HPDE6-E6E7 (cell line): ENCODE results near the gene CHD3.
A peak's percentile ranks its signal among the peaks of the same experiment; 100 is the strongest.

ENCODE experiments used
- DNase-seq: peaks from one replicate; pipeline ENCODE4 v3.0.0; 2011; ENCODE audit warnings: missing footprints; ENCODE audit errors: extremely low spot score

CHD3 gene

DNA sequence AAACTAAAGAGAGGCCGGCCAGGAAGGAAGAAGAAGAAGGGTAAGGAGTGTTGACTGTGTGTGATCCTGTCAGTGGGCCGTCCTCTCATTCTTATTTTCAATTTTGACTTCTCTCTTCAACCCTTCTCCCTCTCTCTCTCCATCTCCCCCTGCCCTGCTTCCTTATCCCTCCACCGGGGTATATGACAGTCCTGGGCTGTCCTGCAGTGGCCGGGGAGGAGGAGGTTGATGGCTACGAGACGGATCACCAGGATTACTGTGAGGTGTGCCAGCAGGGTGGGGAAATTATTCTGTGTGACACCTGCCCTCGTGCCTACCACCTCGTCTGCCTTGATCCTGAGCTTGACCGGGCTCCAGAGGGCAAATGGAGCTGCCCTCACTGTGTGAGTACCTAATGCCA lies 5.6 kb downstream of the CHD3 start:
- DNase-seq, result no peak

DNA sequence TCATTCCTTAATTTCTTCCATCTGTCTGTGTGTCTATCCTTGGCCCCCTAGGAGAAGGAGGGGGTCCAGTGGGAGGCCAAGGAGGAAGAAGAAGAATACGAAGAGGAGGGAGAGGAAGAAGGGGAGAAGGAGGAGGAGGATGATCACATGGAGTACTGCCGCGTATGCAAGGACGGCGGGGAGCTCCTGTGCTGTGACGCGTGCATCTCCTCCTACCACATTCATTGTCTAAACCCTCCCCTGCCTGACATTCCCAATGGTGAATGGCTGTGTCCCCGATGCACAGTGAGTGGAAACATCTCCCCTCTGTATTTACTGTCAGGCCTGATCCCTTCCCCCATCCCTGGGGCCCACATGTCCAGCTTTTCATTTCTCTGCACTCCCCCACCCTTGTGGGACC lies 6.3 kb downstream of the CHD3 start:
- DNase-seq, result no peak

DNA sequence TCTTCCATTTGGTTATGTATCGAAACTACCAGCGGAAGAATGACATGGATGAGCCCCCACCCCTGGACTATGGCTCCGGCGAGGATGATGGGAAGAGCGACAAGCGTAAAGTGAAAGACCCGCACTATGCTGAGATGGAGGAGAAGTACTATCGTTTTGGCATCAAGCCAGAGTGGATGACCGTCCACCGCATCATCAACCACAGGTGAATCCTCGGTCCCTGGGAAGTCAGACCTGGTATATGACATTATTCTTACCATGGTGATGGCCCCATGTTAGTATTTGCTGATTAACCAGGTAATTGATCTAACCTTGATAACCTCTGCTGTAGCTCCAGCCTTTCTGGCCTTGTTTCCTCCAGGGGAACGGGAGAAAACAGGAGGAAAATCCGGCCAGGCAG lies 8.5 kb downstream of the CHD3 start:
- no peak for DNase-seq

DNA sequence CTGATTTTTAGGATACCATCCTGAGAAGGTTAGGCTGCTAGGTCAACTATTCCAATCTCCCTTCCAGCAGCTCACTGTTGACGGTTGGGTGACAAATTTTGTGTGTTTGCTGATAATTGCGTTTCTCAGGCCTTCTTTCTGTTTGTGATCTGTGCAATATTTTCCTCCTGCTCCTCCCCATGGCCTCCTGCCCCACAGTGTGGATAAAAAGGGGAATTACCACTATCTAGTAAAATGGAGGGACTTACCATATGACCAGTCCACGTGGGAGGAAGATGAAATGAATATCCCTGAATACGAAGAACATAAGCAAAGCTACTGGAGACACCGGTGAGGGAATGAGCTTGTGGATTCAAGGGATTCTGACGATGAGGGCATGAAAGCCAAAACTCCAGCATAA lies 9.2 kb downstream of the CHD3 start:
- no peak for DNase-seq

DNA sequence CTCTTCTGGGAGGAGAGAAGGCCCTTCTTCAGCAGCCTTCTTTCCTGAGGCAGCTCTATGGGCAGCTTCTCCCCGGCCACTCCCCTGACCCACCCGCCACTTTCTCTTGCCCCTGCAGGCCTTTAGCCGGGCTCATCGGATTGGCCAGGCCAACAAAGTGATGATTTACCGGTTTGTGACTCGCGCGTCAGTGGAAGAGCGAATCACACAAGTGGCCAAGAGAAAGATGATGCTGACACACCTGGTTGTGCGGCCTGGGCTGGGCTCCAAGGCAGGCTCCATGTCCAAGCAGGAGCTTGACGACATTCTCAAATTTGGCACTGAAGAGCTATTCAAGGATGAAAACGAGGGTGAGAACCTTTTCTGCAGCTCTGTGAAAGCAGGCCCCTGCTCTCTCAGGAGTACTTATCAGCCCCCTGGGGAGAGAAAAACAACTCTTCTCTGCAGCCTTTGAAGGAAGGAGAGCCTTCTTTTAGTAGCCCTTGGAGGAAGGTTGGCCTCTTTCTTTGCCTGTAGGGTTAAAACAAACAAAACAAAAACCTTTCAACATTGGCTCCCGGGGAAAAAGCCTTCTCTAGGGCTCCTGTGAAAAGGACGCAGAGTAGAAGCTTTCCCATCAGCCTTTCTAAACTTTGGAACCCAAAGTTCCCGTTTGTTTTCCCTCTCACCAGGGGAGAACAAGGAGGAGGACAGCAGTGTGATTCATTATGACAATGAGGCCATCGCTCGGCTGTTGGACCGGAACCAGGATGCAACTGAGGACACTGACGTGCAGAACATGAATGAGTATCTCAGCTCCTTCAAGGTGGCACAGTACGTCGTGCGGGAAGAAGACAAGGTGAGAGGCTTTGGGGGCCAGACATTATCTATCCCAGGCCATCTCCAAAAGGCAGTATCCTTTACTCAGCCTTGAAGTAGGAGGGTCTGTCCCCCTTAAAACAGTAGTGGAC lies 14.8 kb downstream of the CHD3 start:
- no peak for DNase-seq

DNA sequence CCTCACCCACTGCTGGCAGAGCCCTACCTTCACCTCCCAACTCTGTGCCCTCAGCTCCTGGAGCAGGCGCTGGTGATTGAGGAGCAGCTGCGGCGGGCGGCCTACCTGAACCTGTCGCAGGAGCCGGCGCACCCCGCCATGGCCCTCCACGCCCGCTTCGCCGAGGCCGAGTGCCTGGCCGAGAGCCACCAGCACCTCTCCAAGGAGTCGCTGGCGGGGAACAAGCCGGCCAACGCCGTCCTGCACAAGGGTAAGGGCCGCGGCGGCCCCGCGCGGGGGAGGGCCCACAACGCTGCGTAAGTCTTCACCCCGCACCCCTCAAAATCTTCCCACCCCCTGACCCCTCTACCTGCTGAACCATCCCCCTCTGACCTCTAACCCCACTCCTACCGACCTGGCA lies 20.5 kb downstream of the CHD3 start:
- DNase-seq, result no peak

DNA sequence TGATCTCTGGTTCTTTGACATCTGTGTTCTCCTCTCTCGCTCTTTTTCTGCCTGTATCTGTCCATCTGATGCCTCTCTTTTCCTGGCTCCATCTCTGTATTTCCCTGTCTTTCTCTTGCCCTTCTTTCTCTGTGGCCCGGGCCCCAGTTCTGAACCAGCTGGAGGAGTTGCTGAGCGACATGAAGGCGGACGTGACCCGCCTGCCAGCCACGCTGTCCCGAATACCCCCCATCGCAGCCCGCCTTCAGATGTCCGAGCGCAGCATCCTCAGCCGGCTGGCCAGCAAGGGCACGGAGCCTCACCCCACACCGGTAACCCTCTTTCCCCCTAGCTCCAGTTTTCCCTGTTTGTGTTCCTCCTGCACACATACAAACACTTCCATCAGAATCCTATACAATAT lies 21.7 kb downstream of the CHD3 start:
- no peak for DNase-seq

DNA sequence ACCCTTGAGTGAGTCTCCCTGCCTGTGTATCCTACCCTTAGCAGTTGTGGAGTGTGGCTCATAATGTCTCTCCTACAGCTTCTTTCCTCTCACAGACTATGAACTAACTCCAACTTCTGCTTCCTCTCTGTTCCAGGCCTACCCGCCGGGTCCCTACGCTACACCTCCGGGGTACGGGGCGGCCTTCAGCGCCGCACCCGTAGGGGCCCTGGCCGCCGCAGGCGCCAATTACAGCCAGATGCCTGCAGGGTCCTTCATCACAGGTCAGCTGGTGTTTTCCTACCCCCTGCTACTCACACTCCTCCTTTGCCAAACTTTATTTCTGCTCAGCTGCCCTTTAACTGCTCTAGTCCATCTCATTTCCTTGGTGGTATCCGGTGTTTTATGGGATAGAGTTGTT lies 22.1 kb downstream of the CHD3 start:
- no peak for DNase-seq

DNA sequence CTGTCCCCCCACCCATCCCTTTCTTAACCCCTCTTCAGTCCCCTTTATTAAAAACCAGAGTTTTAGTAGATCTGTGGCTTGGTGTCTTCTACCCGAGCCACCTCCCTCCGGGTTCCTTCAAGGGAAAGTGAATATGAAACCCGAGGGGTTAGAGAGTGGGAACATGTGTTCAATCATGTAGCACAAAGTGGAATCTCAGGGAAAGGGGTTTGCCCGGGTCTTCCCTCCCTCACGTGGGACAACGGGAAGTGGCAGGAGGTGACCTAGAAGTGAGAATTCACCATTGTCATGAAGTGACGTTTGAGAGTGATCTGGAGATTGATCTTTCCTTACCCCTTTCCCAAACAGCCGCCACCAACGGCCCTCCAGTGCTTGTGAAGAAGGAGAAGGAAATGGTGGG lies 22.5 kb downstream of the CHD3 start:
- DNase-seq, result no peak

DNA sequence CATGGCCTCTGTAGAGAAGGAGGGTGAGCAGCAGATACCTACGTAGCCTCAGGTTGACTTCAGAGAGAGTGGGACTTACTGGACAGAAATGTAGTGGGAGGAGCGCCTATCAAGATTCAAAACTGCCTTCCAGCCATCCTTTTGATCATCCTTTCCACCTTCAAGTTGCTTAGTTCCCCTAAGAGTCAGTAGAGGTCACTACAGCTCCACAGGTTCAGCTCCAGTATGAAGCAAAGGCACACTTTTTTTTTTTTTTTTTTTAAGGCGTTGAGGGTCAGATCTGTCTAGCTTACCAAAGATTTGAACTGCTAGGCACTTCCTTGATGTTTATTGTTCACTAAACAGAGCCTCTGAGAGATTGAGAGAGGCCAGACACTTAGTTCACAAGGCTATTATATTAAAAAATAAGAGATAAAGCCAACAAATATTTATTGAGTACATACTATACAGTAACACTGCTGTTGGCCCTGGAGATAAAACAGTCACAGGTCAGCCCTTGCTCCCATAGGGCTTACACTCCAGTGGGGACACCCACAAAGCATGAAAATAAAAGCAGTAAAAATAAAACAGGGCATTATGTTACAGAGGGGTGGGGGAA lies 24.4 kb downstream of the CHD3 start:
- DNase-seq, result no peak

DNA sequence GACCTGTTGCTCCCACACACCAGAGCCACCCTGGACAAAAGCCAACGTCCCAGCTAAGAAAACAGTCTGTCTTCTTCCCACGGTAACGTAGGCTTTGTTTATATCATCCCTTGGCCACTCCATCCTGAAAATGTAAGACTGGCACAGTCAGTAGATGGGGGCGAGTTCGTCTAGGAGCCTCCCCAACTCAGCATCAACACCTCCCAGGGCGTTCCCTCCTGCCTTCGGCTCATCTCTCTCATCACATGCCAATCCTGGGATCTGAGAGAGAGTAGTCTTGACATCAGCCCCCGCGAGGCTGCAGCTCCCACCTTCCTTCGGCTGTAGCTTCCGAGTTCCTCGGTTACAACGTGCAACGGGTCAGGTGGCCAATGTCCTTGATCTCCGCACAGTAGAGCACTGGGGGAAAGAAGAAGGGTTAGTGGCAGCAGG lies 26.6 kb downstream of the CHD3 start:
- DNase-seq, result no peak

DNA sequence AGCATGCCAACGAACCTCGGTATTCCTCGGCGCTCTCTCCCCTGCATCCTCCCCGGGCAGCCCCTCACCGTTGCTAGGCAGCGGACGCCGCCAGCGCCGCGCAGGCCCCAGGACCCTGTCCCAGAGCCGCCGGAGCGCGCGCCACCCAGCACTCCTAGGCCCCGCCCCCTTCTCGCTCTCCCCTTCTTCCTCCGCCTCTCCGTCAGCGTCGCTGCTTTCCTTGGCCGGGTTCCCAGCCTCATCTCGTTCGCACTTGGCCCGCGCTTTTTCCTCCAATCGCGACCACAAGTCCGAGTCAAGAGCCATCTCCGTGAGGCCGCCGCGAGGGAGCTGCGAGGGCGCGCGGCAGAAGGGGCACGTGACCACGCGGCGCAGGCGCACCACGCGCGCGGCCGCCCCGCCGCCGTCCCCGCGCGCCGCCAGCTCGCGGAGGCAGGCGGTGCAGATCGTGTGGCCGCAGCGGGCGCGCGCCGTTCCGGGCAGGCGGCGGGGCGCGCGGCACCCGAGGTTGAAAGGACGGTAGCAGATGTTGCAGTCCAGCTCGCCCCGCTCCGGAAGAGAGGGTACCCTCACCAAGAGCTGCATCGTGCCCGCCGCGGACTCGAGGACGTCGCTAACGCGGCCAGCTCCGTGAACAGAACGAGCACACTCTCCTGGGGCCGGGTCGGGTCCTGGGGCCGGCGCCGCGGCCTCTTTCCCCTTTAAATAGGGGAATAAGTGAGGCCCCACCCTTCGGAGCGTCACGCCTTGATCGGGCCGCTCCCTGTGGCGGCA lies 27.2 kb downstream of the CHD3 start, which contains the start of gene RNF227:
Gene RNF227, minus strand, starts transcription at position 679 of the 774 bp plus-strand sequence. Its CDS starts 94 bp downstream, at position 585.
- peak; percentile 57 for DNase-seq

DNA sequence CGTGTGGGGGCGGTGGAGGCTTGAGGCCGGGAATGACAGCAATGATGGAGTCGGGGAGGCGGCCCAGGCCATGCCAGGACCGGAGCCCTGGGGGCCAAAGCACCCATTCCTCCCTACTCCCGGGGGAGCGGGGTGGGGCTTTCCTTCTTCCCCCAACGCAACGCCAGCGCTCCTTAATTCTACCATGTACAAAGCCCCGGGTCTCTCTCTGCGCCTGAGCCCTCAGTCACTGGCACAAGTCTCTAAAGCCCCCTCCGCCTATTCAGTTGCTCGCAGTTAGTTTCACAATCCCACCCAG lies 27.7 kb downstream of the CHD3 start:
- no peak for DNase-seq

DNA sequence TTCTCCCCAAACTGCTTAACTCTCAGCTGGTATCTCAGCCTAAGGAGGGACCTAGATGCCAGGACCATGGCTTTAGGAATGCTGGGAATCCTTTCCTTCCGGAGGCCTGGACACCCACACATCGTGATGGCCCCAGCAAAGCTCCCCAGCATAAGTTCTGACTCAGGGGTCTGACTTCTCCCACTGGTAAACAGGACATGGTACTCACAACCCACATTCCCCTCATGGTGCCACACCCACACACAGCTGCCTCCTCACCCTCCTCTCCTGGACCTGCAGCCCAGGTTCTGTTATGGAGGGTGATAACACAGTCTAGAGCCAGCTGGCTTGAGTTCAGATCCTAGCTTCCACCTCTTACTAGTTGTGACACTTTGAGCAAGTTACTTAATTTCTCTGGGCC lies 28.2 kb downstream of the CHD3 start:
- no peak for DNase-seq

DNA sequence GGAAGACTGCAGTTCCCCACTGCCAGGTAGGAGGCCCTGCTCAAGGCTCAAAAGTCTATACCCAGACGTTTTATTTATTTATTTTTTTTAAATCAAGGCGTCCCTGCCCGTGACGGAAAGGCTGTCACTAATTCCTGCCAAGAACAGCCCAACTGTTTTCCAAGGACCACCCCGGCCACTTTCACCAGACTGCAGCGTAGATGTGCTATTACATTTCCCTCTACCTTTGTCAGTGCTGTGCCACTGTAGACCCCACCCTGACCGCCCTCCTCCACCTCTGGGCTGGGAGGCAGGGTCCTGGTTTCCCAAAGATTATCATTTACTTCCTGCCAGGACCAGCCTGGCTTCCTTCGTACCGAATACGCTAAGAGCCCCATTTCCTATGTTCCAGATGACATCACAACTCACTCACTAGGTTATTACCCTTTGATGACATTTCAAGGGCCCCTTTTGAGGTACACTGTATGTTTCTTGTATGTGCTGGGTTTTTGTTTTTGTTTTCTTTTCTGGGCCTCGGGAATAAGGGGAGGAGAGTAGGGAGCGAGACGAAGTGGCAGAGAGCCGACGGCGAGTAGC lies 33.8 kb downstream of the CHD3 start:
- no peak for DNase-seq

DNA sequence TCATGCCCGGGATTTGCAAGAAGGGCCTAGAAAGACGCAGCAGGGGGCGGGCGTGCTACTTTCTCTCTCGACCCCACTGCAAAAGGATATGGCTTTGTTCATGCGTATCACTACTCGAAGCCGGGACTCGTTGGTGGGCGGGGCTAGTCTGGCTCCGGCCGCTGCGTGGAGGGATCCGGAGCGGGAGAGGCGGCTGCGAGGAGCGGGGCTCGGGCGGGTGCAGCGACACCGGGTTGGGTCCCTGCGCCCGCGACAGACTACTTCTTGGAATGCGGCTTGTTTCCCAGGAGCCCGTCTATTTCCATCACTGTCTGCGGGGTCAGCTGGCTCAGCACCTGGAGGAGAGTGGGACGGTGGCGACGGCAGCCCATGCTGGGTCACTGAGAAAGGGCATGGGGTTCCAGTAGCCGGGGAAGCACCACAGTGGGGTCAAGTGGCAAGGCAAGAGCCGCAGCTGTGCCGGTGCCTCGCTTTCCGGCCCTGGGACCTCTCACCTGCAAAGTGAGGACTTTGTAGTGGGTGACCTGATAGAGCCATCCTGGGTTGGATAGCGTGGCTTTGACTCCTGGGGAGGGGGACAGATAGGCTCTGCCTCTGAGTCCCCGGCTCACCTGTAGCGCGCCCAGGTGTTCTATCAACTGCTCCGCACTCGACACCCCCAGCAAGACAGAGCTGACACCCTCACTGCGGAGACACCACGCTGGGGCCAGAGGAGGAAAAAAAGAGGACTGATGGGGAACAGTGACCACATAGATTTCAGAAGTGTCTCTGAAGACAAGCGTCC lies 34.4 kb downstream of the CHD3 start:
- DNase-seq, result peak; percentile 31

DNA sequence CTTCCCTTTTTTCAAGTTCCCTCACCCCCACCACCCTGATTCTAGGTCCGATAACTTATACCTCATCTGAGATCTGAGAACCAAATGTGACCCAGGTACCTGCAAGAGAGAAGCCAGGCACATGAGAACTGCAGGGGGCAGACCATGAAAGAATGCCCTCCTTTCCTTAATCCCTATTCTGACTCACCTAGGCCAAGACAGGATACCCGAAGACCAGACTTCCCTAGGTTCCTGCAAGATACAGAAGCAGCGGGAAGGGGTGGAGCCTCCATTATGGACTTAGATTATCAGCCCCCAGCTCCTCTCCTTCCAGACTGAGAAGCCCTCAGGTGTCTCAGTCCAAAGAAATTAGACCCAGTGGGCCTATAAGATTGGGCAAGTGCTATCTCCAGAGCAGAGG lies 39.0 kb downstream of the CHD3 start:
- no peak for DNase-seq

DNA sequence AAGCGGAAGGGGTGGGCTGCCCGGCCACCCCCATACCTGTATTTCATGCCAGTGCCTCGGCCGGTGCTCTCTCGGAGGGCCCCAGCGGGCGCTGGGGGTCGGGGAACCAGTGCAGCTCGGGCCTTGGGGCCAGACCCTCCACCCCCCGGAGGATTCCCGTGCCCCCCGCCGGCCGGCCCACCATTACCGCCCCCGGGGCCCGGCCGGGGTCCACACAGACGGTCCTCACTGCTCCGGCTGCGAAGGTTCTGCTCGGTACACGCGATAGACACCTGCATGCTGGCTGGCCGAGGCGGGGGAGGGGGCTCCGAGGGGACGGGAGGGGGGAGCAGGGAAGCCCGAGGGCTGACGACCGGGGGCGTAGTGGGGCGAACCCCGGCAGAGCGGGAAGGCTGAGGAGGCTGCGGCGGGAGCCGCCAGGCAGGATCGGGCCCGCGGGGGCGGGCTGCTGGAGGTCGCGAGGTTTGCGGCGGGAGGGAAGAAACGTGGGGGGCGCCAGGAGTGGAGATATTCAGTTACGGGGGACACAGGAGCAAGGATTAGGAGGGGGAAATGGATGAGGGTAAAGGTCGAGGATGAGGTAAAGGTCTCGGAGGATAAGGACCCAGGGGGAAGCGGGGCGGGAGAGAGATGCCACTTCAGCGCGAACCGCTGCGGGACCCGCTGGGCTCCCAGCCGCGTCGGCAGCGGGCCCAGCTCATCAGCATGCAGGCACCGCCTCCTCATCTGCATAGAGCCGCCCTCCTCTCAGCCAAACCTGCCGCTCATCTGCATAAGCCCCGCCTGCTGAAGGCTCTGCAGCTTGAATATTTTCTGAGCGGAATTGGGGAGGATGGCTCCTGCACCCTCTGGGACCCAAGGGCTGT lies 40.8 kb downstream of the CHD3 start, which contains the start of gene KCNAB3:
Gene KCNAB3, minus strand, starts transcription at position 699 of the 866 bp plus-strand sequence. Its CDS starts 421 bp downstream, at position 278.
- DNase-seq, result no peak

DNA sequence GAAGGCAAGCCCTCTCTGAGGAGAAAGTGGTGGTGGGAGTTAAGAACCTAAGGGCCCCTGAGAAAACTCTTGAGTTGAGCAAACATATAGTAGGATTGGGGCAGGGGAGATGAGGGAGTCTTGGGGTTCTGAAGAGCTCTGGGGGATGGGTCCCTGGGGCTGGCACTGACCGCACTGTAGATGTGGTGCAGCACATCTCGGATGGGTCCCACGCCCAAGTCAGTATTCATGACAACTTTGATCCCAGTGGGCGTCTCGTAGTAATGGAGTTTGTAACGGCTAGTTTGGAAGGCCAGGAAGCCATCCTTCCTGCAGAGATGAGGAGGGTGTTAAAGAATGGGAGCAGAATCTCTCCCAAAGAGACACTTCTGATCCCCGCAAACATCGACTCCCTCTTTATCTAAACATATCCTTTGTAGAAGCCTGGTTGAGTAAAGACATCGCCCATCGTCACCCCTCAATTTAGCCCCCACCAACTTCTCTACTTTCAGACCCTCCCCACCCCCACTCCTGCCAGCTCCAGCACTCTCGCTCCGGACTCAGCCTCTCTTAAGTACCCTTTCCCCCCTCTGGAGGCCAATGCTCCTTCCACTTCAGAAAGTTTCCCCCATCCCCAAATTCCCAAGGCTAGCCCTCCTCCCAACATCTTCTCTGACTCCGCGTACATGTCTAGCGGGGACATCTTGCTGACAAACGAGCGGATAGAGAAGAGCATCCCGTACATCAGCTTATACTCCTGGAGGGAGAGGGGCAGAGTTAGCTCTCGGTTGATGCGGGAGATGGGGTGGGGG lies 42.4 kb downstream of the CHD3 start:
- no peak for DNase-seq
